IMR-90 (cell line): ENCODE data around the gene ZNF213.

Experiments
- FOS ChIP-seq: fragments of 150-350 bp; IDR thresholded peaks from 2 replicates; pipeline ENCODE4 v1.6.1; 2016; ENCODE audit warnings: low read depth, low read length
- MAZ ChIP-seq: IDR thresholded peaks from 2 replicates; pipeline ENCODE4 v1.6.1; 2012; ENCODE audit warnings: low read depth, mild to moderate bottlenecking, low read length, improper control_type of control experiment, moderate library complexity, borderline replicate concordance
- NFE2L2 ChIP-seq: fragments of 150-350 bp; IDR thresholded peaks from 2 replicates; pipeline ENCODE4 v1.6.1; 2016; ENCODE audit warnings: low read depth, mild to moderate bottlenecking, low read length
- POLR2A ChIP-seq: IDR thresholded peaks from 2 replicates; pipeline ENCODE4 v1.6.1; 2012; ENCODE audit warnings: mild to moderate bottlenecking, low read depth, low read length
- RAD21 ChIP-seq: IDR thresholded peaks from 2 replicates; pipeline ENCODE4 v1.6.1; 2012; ENCODE audit warnings: low read length, improper control_type of control experiment
- RFX5 ChIP-seq: IDR thresholded peaks from 2 replicates; pipeline ENCODE4 v1.8.0; 2012; ENCODE audit warnings: low read depth, mild to moderate bottlenecking, low read length, moderate library complexity
- TF ChIP-seq, protein P1 (sequence below): conservative IDR thresholded peaks from 2 replicates; pipeline ENCODE4 v1.5.1; 2012; ENCODE audit warnings: mild to moderate bottlenecking, low read depth, low read length, improper control_type of control experiment
- TF ChIP-seq, protein P2 (sequence below): fragments of 150-350 bp; IDR thresholded peaks from 2 replicates; pipeline ENCODE4 v1.6.1; 2017; ENCODE audit warnings: mild to moderate bottlenecking, antibody characterized with exemption, low read length, low read depth
- TF ChIP-seq, protein P3 (sequence below): fragments of 150-350 bp; IDR thresholded peaks from 2 replicates; pipeline ENCODE4 v1.6.1; 2016; ENCODE audit warnings: low read depth, mild to moderate bottlenecking, low read length, moderate library complexity, borderline replicate concordance

DNA sequence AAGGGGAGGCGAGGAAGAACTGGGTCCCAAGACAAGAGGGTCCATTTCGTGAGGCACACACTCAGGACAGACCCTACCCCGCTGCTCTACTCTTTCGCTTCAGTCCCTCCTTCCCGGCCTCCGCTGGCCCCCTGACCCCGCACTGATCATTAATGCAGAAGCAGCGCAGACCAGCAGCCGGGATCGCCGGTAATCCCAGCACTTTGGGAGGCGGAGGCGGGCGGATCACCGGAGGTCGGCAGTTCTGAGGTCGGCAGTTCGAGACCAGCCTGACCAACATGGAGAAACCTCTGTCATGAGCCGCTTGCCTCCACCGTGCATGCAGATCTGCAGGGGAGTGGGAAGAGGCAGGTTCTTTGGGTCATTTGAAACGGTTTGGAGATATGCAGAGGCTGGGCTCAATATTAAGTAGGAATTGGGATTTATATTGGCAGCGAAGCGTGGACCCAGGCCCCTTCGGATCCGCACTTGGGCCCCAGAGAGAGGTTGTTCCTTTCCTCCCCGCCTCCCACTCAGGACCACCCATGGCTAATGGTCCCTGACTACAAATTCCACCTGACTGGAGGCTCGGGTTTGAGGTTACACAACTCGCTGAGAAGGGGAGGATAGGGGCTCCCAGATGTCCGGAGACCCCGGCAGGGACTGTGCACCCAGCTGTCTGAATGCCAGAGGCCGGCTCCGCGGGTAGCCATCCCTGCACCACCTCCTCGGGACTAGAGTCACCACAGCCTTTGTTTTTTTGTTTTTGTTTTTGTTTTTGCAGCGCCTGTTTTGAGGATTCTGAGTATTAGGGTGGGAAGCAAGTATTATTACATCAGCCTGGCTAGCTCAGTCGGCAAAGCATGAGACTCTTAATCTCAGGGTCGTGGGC, 29.5 kb downstream of the ZNF213 start:
- TF ChIP-seq, protein P1, sequence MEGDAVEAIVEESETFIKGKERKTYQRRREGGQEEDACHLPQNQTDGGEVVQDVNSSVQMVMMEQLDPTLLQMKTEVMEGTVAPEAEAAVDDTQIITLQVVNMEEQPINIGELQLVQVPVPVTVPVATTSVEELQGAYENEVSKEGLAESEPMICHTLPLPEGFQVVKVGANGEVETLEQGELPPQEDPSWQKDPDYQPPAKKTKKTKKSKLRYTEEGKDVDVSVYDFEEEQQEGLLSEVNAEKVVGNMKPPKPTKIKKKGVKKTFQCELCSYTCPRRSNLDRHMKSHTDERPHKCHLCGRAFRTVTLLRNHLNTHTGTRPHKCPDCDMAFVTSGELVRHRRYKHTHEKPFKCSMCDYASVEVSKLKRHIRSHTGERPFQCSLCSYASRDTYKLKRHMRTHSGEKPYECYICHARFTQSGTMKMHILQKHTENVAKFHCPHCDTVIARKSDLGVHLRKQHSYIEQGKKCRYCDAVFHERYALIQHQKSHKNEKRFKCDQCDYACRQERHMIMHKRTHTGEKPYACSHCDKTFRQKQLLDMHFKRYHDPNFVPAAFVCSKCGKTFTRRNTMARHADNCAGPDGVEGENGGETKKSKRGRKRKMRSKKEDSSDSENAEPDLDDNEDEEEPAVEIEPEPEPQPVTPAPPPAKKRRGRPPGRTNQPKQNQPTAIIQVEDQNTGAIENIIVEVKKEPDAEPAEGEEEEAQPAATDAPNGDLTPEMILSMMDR: no peak
- no peak for TF ChIP-seq POLR2A
- no peak for TF ChIP-seq RAD21
- no peak for TF ChIP-seq RFX5
- TF ChIP-seq, protein P2, sequence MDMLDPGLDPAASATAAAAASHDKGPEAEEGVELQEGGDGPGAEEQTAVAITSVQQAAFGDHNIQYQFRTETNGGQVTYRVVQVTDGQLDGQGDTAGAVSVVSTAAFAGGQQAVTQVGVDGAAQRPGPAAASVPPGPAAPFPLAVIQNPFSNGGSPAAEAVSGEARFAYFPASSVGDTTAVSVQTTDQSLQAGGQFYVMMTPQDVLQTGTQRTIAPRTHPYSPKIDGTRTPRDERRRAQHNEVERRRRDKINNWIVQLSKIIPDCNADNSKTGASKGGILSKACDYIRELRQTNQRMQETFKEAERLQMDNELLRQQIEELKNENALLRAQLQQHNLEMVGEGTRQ: no peak
- no peak for TF ChIP-seq NFE2L2
- TF ChIP-seq, protein P3, sequence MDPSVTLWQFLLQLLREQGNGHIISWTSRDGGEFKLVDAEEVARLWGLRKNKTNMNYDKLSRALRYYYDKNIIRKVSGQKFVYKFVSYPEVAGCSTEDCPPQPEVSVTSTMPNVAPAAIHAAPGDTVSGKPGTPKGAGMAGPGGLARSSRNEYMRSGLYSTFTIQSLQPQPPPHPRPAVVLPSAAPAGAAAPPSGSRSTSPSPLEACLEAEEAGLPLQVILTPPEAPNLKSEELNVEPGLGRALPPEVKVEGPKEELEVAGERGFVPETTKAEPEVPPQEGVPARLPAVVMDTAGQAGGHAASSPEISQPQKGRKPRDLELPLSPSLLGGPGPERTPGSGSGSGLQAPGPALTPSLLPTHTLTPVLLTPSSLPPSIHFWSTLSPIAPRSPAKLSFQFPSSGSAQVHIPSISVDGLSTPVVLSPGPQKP: no peak
- TF ChIP-seq MAZ: no peak
- no peak for TF ChIP-seq FOS
